Naive B cell (primary cell): ENCODE results near the gene NFATC1. TPM values are rescaled to one million over a fixed set of nuclear protein-coding genes. Genes with fewer than 3 reads are reported as not detected.

Experiments used
- ATAC-seq, 2 donors: fragments of 150-1000 bp; cut with Tn5 transposase; 2 replicates each; pipeline ENCODE4 v1.10.0; 2021; ENCODE audit warnings: low read depth in 2 of 2, mild to moderate bottlenecking in 2 of 2, moderate library complexity in 2 of 2
- DNase-seq: peaks from one replicate; pipeline ENCODE4 v3.0.0; 2022
- H3K27ac Mint-ChIP-seq, 6 donors: one replicate each; pipeline ENCODE4 v1.8.0; 2020 to 2022; ENCODE audit warnings: mild to moderate bottlenecking in 6 of 6, mixed read lengths in 6 of 6, moderate library complexity in 5 of 6, inconsistent platforms in 2 of 6
- H3K27me3 Mint-ChIP-seq, 3 donors: one replicate each; pipeline ENCODE4 v1.8.0; 2021 to 2022; ENCODE audit warnings: mixed read lengths in 3 of 3, mild to moderate bottlenecking in 1 of 3
- H3K36me3 Mint-ChIP-seq, 2 donors: one replicate each; pipeline ENCODE4 v1.8.0; 2020 to 2022; ENCODE audit warnings: mixed read lengths in 2 of 2, inconsistent platforms in 1 of 2, mild to moderate bottlenecking in 1 of 2
- H3K4me1 Mint-ChIP-seq, 3 donors: one replicate each; pipeline ENCODE4 v1.8.0; 2020 to 2022; ENCODE audit warnings: mixed read lengths in 3 of 3, inconsistent platforms in 1 of 3, mild to moderate bottlenecking in 1 of 3, moderate library complexity in 1 of 3
- H3K4me3 Mint-ChIP-seq, 8 donors: one replicate each; pipeline ENCODE4 v1.8.0; 2020 to 2022; ENCODE audit warnings: mild to moderate bottlenecking in 8 of 8, mixed read lengths in 8 of 8, moderate library complexity in 8 of 8, inconsistent platforms in 2 of 8
- H3K9me3 Mint-ChIP-seq, 7 donors: one replicate each; pipeline ENCODE4 v1.8.0; 2020 to 2022; ENCODE audit warnings: mixed read lengths in 7 of 7, mild to moderate bottlenecking in 5 of 7, inconsistent platforms in 2 of 7, moderate library complexity in 1 of 7
- polyA plus RNA-seq, 6 donors: library from polyadenylated mRNA; unstranded; fragments of 300-500 nt; fragmentation: Illumina TruSeq; gene quantifications; one replicate each; pipeline ENCODE4 v1.2.3, GENCODE V29; 2021; ENCODE audit warnings: low read depth in 6 of 6

NFATC1 gene
- polyA plus RNA-seq, 6 donors from 2014 or later, result 35.7 to 77.8 (median 51.1) TPM

GRCh38 chr18:79567481-79568147 is 171.9 kb downstream of the NFATC1 start:
- ATAC-seq, result no peak
- Mint-ChIP-seq H3K36me3 (peaks cover 10 to 16% of the 10 kb centered on the region in 2 donors), H3K4me1 (peaks cover 2 to 5% (median 4%) of the 10 kb centered on the region in 3 donors), H3K9me3 (peaks cover 5 to 14% (median 9%) of the 10 kb centered on the region in 7 donors), H3K27me3 (peaks cover 0 to 8% (median 0%) of the 10 kb centered on the region in 3 donors), H3K27ac (peak overlapping the region in 2 of 6 donors; percentile 65 to 79), H3K4me3 (no peak overlapping the region)
- no peak for DNase-seq

- Mint-ChIP-seq H3K9me3 (peaks cover 8 to 24% (median 16%) of the 10 kb centered on the region in 7 donors), H3K27ac (peak overlapping the region in 1 of 6 donors; percentile 18), H3K4me1 (peaks cover 2 to 5% (median 4%) of the 10 kb centered on the region in 3 donors), H3K36me3 (peaks cover 10 to 27% of the 10 kb centered on the region in 2 donors), H3K27me3 (peaks cover 0 to 8% (median 0%) of the 10 kb centered on the region in 3 donors), H3K4me3 (no peak overlapping the region)
- ATAC-seq (no peak), DNase-seq (no peak)
Observed at GRCh38 chr18:79568543-79569205, 172.9 kb downstream of the NFATC1 start.

- Mint-ChIP-seq H3K9me3 (peaks cover 6 to 24% (median 17%) of the 10 kb centered on the region in 7 donors), H3K36me3 (peaks cover 10 to 29% of the 10 kb centered on the region in 2 donors), H3K4me3 (no peak overlapping the region), H3K27ac (peak overlapping the region in 1 of 6 donors; percentile 2), H3K4me1 (peaks cover 4 to 5% (median 5%) of the 10 kb centered on the region in 3 donors), H3K27me3 (peaks cover 0 to 8% (median 0%) of the 10 kb centered on the region in 3 donors)
- ATAC-seq (no peak), DNase-seq (no peak)
Observed at GRCh38 chr18:79569720-79570119, 174.0 kb downstream of the NFATC1 start.

- Mint-ChIP-seq H3K4me3 (peak overlapping the region in 1 of 8 donors; percentile 0), H3K4me1 (peaks cover 8 to 13% (median 13%) of the 10 kb centered on the region in 3 donors), H3K9me3 (peaks cover 6 to 24% (median 17%) of the 10 kb centered on the region in 7 donors), H3K27ac (no peak overlapping the region), H3K27me3 (peaks cover 0 to 8% (median 0%) of the 10 kb centered on the region in 3 donors), H3K36me3 (peaks cover 10 to 29% of the 10 kb centered on the region in 2 donors)
- ATAC-seq (no peak), DNase-seq (no peak)
Observed at GRCh38 chr18:79570266-79571201, 174.8 kb downstream of the NFATC1 start.

GRCh38 chr18:79571211-79572092 is 175.7 kb downstream of the NFATC1 start:
- peak overlapping the region in 1 of 8 donors; percentile 76 for H3K4me3 Mint-ChIP-seq
- H3K4me1 Mint-ChIP-seq, result peaks cover 8 to 18% (median 17%) of the 10 kb centered on the region in 3 donors
- ATAC-seq (no peak), DNase-seq (no peak)
- H3K36me3 Mint-ChIP-seq, result peaks cover 10 to 29% of the 10 kb centered on the region in 2 donors
- peaks cover 0 to 8% (median 0%) of the 10 kb centered on the region in 3 donors for H3K27me3 Mint-ChIP-seq
- H3K27ac Mint-ChIP-seq, result no peak overlapping the region
- peaks cover 6 to 24% (median 17%) of the 10 kb centered on the region in 7 donors for H3K9me3 Mint-ChIP-seq

- no peak for DNase-seq
- Mint-ChIP-seq H3K27ac (no peak overlapping the region), H3K4me1 (peaks cover 8 to 18% (median 17%) of the 10 kb centered on the region in 3 donors), H3K27me3 (peaks cover 0 to 8% (median 0%) of the 10 kb centered on the region in 3 donors), H3K4me3 (peak overlapping the region in 1 of 8 donors; percentile 76), H3K36me3 (peaks cover 10 to 29% of the 10 kb centered on the region in 2 donors), H3K9me3 (peaks cover 6 to 24% (median 17%) of the 10 kb centered on the region in 7 donors)
- no peak for ATAC-seq
Observed at GRCh38 chr18:79572093-79572780, 176.5 kb downstream of the NFATC1 start.

- Mint-ChIP-seq H3K9me3 (peaks cover 6 to 24% (median 17%) of the 10 kb centered on the region in 7 donors), H3K4me1 (peaks cover 8 to 17% (median 16%) of the 10 kb centered on the region in 3 donors), H3K27ac (no peak overlapping the region), H3K36me3 (peaks cover 10 to 29% of the 10 kb centered on the region in 2 donors), H3K27me3 (peaks cover 0 to 8% (median 0%) of the 10 kb centered on the region in 3 donors), H3K4me3 (peak overlapping the region in 2 of 8 donors; percentile 25 to 33)
- ATAC-seq, result no peak
- no peak for DNase-seq
Observed at GRCh38 chr18:79572848-79573451, 177.2 kb downstream of the NFATC1 start.

- peaks cover 6 to 24% (median 17%) of the 10 kb centered on the region in 7 donors for H3K9me3 Mint-ChIP-seq
- peak overlapping the region in 1 of 6 donors; percentile 63 for H3K27ac Mint-ChIP-seq
- peaks cover 10 to 29% of the 10 kb centered on the region in 2 donors for H3K36me3 Mint-ChIP-seq
- H3K4me1 Mint-ChIP-seq, result peaks cover 8 to 21% (median 13%) of the 10 kb centered on the region in 3 donors
- ATAC-seq, result no peak
- H3K4me3 Mint-ChIP-seq, result no peak overlapping the region
- no peak for DNase-seq
- peaks cover 0 to 8% (median 0%) of the 10 kb centered on the region in 3 donors for H3K27me3 Mint-ChIP-seq
Observed at GRCh38 chr18:79573921-79574491, 178.3 kb downstream of the NFATC1 start.

GRCh38 chr18:79574938-79575525 is 179.3 kb downstream of the NFATC1 start:
- Mint-ChIP-seq H3K36me3 (peaks cover 5 to 23% of the 10 kb centered on the region in 2 donors), H3K27ac (peak overlapping the region in 2 of 6 donors; percentile 19 to 76), H3K4me3 (peak overlapping the region in 1 of 8 donors; percentile 10), H3K27me3 (peaks cover 0 to 2% (median 0%) of the 10 kb centered on the region in 3 donors), H3K4me1 (peaks cover 4 to 19% (median 13%) of the 10 kb centered on the region in 3 donors), H3K9me3 (peaks cover 6 to 24% (median 17%) of the 10 kb centered on the region in 7 donors)
- no peak for DNase-seq
- ATAC-seq, result peak in 1 of 2 donors; percentile 41

- ATAC-seq (no peak), DNase-seq (no peak)
- peaks cover 5 to 22% of the 10 kb centered on the region in 2 donors for H3K36me3 Mint-ChIP-seq
- peaks cover 6 to 21% (median 17%) of the 10 kb centered on the region in 7 donors for H3K9me3 Mint-ChIP-seq
- H3K27me3 Mint-ChIP-seq, result no peaks in the 10 kb centered on the region
- peak overlapping the region in 2 of 6 donors; percentile 47 to 62 for H3K27ac Mint-ChIP-seq
- peaks cover 4 to 19% (median 13%) of the 10 kb centered on the region in 3 donors for H3K4me1 Mint-ChIP-seq
- peak overlapping the region in 2 of 8 donors; percentile 1 to 5 for H3K4me3 Mint-ChIP-seq
Observed at GRCh38 chr18:79575891-79576685, 180.4 kb downstream of the NFATC1 start.
